K562 (cell line): Measurements from ENCODE around the gene PGAP3. TPM values are rescaled to one million over a fixed set of nuclear protein-coding genes. Genes with fewer than 3 reads are reported as not detected.

ENCODE experiments used
- BRCA1 ChIP-seq, 2 experiments: fragments of 450-650 bp in 1 of 2; sonication (generic) in 1 of 2; formaldehyde crosslinking in 1 of 2; IDR thresholded peaks; 2 replicates each; pipeline versions ENCODE4 v1.5.0 to v1.6.1; 2017 to 2020; ENCODE audit warnings: mild to moderate bottlenecking in 1 of 2, missing genetic modification reagents in 1 of 2
- CHD7 ChIP-seq: fragments of 200-600 bp; sonication (generic); IDR thresholded peaks from one replicate; pipeline ENCODE4 v1.6.1; 2012; ENCODE audit warnings: mild to moderate bottlenecking, low read depth, low read length, inconsistent platforms
- GABPA ChIP-seq: fragments of 200-800 bp; sonication (Bioruptor generic); conservative IDR thresholded peaks from 2 replicates; pipeline ENCODE4 v1.6.1; 2016; ENCODE audit warnings: low read depth, missing genetic modification characterization, missing compliant biosample characterization
- MAZ ChIP-seq, 2 experiments: fragments of 450-650 bp in 1 of 2; sonication (generic) in 1 of 2; formaldehyde crosslinking; IDR thresholded peaks in 1 of 2; conservative IDR thresholded peaks in 1 of 2; 2 replicates each; pipeline versions ENCODE4 v1.4.0 to v1.5.0; 2020; ENCODE audit warnings: mild to moderate bottlenecking in 1 of 2, missing genetic modification reagents in 1 of 2
- POLR2AphosphoS5 ChIP-seq: IDR thresholded peaks from 2 replicates; pipeline ENCODE4 v1.6.1; 2011; ENCODE audit warnings: mild to moderate bottlenecking, low read depth, low read length, moderate library complexity; ENCODE audit not compliant: control insufficient read depth, insufficient read depth
- polyA plus RNA-seq, 8 experiments: library from polyadenylated mRNA; depleted of rRNA in 4 of 8; stranded (reverse) in 5 of 8; unstranded in 3 of 8; fragments of >200 nt; fragmentation: Nextera tagmentation in 2 of 8; fragmentation: Illumina TruSeq in 1 of 8; extraction: Ambion mirVana in 2 of 8; extraction: Trizol in 1 of 8; gene quantifications; 2 replicates each; pipeline versions ENCODE4 v1.2.1 to v1.2.3, GENCODE V29; 2011 to 2014; ENCODE audit warnings: inconsistent platforms in 1 of 8, missing spikeins in 1 of 8
- total RNA-seq, 7 experiments: library from RNA; depleted of rRNA in 6 of 7; stranded (reverse); fragments of >200 nt in 6 of 7; fragmentation: Illumina TruSeq in 2 of 7; extraction: Trizol in 2 of 7; gene quantifications; 2 replicates each; pipeline versions ENCODE4 v1.2.1 to v1.2.3, GENCODE V29; 2011 to 2021; ENCODE audit warnings: low replicate concordance in 1 of 7
- TF ChIP-seq, protein P1 (sequence below): fragments of 450-650 bp; IDR thresholded peaks from 2 replicates; pipeline ENCODE4 v1.6.1; 2017; ENCODE audit warnings: antibody characterized with exemption
- TF ChIP-seq, protein P2 (sequence below), 3 experiments: IDR thresholded peaks in 2 of 3; conservative IDR thresholded peaks in 1 of 3; 2 replicates each; pipeline ENCODE4 v1.5.1; 2011 to 2012; ENCODE audit warnings: low read length in 3 of 3, mild to moderate bottlenecking in 3 of 3, control low read depth in 2 of 3, improper control_type of control experiment in 1 of 3, inconsistent platforms in 1 of 3, low read depth in 1 of 3, mixed read lengths in 1 of 3, moderate library complexity in 1 of 3; ENCODE audit not compliant: insufficient read depth in 2 of 3

PGAP3 gene
- total and polyA plus RNA-seq, 9 of the 15 experiments (the other 6 are each of a cell fraction or from before 2014, with no cell fraction given) = 0.38 to 9.4 (median 4.5) TPM

GRCh38 chr17:39679521-39680192, 8.2 kb downstream of the PGAP3 start (continued):
- TF ChIP-seq CHD7 = no peak
- no peak for TF ChIP-seq BRCA1 (IDR thresholded peaks at IDR 0.05)
- TF ChIP-seq BRCA1 (CRISPR knock-in tag; IDR thresholded peaks at IDR 0.05) = no peak
- TF ChIP-seq, protein P1, sequence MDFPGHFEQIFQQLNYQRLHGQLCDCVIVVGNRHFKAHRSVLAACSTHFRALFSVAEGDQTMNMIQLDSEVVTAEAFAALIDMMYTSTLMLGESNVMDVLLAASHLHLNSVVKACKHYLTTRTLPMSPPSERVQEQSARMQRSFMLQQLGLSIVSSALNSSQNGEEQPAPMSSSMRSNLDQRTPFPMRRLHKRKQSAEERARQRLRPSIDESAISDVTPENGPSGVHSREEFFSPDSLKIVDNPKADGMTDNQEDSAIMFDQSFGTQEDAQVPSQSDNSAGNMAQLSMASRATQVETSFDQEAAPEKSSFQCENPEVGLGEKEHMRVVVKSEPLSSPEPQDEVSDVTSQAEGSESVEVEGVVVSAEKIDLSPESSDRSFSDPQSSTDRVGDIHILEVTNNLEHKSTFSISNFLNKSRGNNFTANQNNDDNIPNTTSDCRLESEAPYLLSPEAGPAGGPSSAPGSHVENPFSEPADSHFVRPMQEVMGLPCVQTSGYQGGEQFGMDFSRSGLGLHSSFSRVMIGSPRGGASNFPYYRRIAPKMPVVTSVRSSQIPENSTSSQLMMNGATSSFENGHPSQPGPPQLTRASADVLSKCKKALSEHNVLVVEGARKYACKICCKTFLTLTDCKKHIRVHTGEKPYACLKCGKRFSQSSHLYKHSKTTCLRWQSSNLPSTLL = no peak
- TF ChIP-seq, protein P2, sequence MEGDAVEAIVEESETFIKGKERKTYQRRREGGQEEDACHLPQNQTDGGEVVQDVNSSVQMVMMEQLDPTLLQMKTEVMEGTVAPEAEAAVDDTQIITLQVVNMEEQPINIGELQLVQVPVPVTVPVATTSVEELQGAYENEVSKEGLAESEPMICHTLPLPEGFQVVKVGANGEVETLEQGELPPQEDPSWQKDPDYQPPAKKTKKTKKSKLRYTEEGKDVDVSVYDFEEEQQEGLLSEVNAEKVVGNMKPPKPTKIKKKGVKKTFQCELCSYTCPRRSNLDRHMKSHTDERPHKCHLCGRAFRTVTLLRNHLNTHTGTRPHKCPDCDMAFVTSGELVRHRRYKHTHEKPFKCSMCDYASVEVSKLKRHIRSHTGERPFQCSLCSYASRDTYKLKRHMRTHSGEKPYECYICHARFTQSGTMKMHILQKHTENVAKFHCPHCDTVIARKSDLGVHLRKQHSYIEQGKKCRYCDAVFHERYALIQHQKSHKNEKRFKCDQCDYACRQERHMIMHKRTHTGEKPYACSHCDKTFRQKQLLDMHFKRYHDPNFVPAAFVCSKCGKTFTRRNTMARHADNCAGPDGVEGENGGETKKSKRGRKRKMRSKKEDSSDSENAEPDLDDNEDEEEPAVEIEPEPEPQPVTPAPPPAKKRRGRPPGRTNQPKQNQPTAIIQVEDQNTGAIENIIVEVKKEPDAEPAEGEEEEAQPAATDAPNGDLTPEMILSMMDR (IDR thresholded peaks at IDR 0.05 in 2 of 3, conservative IDR thresholded peaks at IDR 0.05 in 1 of 3; ENCODE audit: insufficient read depth in 2 of 3, low read depth in 1 of 3, low read length in 3 of 3) = no peak
- TF ChIP-seq POLR2AphosphoS5 = no peak
- peak; percentile 48; the same call in 1 of the 2 replicates for TF ChIP-seq GABPA
- 0 out of 4 replicates have a peak, but pooled peaks of 1 of the 2 experiments have one; percentile 19 for TF ChIP-seq MAZ (CRISPR knock-in tag; conservative IDR thresholded peaks at IDR 0.05 in 1 of 2, IDR thresholded peaks at IDR 0.05 in 1 of 2)
